PC-9 (cell line): Measurements from ENCODE around the gene ANO4.

Source experiments
- EZH2 ChIP-seq: fragments of 200-600 bp; sonication (generic); IDR thresholded peaks from 2 replicates; pipeline ENCODE4 v1.8.0; 2017; ENCODE audit warnings: antibody characterized with exemption, low read depth
- TF ChIP-seq, protein P1 (sequence below): fragments of 200-600 bp; sonication (generic); conservative IDR thresholded peaks from 2 replicates; pipeline ENCODE4 v1.6.1; 2017; ENCODE audit warnings: mixed run types, antibody characterized with exemption, mild to moderate bottlenecking, moderate library complexity

- TF ChIP-seq, protein P1, sequence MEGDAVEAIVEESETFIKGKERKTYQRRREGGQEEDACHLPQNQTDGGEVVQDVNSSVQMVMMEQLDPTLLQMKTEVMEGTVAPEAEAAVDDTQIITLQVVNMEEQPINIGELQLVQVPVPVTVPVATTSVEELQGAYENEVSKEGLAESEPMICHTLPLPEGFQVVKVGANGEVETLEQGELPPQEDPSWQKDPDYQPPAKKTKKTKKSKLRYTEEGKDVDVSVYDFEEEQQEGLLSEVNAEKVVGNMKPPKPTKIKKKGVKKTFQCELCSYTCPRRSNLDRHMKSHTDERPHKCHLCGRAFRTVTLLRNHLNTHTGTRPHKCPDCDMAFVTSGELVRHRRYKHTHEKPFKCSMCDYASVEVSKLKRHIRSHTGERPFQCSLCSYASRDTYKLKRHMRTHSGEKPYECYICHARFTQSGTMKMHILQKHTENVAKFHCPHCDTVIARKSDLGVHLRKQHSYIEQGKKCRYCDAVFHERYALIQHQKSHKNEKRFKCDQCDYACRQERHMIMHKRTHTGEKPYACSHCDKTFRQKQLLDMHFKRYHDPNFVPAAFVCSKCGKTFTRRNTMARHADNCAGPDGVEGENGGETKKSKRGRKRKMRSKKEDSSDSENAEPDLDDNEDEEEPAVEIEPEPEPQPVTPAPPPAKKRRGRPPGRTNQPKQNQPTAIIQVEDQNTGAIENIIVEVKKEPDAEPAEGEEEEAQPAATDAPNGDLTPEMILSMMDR, result no peak
- no peak for TF ChIP-seq EZH2
Observed at GRCh38 chr12:101127521-101128219, 333.1 kb downstream of the ANO4 start.
